Cerebellar nuclear complex (tissue), 1 donor: Measurements from ENCODE around the gene TOLLIP.
"Not testable (repeated sequence)": the region's sequence is repeated elsewhere in the genome, so short reads cannot be mapped to it uniquely, and the experiment has no call there.

Experiments used
- DNase-seq, 2 experiments: peaks; one replicate each; lab custom pipeline; 2025; lab: John Stamatoyannopoulos, UW

Gene TOLLIP

GRCh38 chr11:1343391-1344055, 34.1 kb upstream of the TOLLIP start:
- no peak for DNase-seq

GRCh38 chr11:1342946-1343345, 33.5 kb upstream of the TOLLIP start:
- no peak for DNase-seq

GRCh38 chr11:1341928-1342524, 32.6 kb upstream of the TOLLIP start:
- DNase-seq = no peak

DNA sequence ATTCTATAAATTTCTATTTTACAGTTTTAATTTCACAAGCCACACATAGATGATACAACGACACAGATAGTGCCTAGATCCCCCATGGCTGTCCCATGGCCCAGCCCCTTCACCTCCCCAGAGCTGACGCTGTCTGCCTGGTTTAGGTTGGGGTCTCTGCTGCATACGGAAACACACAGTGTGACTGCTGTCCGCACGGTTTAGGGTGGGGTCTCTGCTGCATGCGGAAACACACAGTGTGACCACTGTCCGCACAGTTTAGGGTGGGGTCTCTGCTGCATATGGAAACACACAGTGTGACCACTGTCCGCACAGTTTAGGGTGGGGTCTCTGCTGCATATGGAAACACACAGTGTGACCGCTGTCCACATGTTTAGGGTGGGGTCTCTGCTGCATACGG, 31.8 kb upstream of the TOLLIP start:
- DNase-seq = not testable (repeated sequence)

GRCh38 chr11:1340111-1340510, 30.7 kb upstream of the TOLLIP start:
- DNase-seq = no peak

DNA sequence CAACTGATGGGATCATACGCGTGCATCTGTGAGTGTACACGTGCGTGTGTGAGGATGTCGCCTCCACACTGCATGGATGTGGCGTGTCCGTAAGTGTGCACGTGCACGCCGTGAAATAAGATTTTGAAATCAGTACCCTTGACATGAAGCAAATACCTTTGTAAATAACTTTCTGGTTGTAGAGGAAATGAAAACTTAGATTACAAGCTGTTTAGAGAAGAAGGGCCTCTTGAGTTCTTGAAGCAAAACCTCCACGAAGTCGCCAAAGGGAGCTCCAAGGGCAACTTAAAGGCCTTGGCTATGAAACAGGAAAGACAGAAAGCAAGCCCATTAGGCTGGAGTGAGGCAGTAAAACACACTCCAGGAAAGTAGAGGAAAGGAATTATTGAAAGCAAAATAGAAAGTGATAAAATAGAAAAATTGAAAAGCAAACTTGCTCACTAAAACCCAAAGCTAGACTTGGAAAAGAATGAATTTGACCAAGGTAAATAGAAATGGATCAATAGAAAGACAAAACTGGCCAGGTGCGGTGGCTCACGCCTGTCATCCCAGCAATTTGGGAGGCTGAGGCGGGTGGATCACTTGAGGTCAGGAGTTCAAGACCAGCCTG, 29.7 kb upstream of the TOLLIP start:
- DNase-seq = no peak

- no peak for DNase-seq
Observed at GRCh38 chr11:1338201-1339065, 29.0 kb upstream of the TOLLIP start.

GRCh38 chr11:1337647-1338007, 28.2 kb upstream of the TOLLIP start:
- no peak for DNase-seq

GRCh38 chr11:1336836-1337646, 27.6 kb upstream of the TOLLIP start:
- no peak for DNase-seq

GRCh38 chr11:1335811-1336761, 26.7 kb upstream of the TOLLIP start:
- no peak for DNase-seq

DNA sequence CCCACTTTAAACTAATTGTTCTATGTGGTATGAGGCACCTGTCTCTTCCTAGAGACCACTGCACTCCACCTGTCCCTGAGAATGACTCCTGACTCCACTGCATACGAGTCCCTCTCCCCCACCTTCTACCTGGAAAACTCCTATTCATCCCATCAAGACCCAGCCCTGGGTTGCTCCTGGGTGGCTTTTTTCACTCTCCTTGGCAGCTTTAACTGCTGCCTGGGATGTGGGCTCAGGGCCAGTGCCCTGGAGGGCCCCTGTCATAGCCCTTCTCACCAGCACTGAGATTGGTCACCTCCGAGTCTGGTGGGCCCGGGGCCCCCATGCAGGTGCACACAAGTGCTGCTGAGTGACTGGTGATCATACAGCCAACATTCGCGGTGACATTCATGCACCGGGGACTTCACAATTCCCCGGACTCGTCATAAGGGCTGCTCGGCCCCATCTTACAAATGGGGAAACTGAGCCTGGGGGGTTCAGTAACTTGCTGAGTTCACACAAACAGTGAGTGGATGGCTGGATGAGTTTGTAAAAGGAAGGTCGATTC, 25.9 kb upstream of the TOLLIP start:
- no peak for DNase-seq

GRCh38 chr11:1333860-1334259, 24.4 kb upstream of the TOLLIP start:
- no peak for DNase-seq

GRCh38 chr11:1333091-1333772, 23.8 kb upstream of the TOLLIP start:
- DNase-seq = no peak

DNA sequence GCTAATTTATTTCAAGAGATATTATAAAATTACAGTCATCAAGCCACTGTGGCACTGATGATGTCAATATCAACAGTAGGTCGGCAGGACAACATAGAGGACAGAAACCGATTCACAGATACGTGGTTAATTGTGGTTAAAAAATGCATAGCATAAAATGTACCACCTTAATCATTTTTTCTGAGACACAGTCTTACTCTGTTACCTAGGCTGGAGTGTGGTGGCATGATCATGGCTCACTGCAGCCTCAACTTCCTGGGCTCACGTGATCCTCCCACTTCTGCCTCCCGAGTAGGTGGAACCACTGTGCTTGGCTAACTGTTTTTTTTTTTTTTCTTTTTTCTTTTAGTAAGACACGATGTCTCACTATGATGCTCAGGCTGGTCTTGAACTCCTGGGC, 21.0 kb upstream of the TOLLIP start:
- no peak for DNase-seq

DNA sequence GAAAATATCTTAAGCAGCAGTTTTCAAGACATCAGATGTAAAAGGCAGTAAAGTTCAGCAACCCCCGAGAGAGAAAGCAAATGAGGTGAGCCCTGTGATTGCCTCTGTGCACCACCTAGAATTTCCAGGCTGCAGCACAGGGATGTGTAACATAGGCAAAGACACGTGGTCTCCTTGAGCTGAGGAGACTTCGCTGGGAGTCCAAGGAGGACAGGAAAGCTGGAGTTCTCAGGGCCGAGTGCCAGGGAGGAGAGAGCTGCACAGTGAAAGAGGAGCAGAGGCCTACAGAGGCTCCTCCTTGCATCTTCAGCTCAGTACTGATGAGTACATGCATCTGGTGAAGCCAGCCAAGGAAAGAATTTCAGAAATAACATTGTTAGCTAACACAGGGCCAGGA, 17.6 kb upstream of the TOLLIP start:
- DNase-seq = no peak

DNA sequence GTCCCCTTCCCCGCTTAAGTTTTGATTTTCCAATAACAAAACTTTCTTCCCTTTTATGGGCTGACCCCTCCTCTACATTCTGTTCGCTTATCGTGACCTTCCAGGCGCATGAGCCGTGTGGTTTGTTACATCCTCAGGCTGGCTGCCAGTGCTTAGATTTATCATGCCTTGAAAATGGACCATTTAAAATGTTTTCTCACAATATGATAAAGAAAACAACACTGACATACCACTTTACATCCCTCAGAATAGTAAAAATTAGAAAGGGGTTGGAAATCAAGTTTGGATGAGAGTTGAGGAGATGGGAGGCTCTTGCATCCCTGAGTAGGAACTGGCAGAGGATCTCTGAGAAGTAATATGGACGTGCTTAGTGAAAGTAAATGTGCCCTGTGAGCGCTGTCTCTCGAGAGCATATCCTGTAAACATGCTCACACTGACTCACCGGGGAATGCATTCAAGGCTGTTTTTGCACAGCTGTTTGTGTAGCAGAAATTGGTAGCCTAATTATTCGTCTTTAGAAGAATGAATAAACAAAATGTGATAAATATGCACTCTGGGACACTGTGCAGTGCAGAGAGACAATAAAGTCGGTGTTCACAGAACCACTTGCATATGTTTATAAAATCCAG, 17.1 kb upstream of the TOLLIP start:
- no peak for DNase-seq

DNA sequence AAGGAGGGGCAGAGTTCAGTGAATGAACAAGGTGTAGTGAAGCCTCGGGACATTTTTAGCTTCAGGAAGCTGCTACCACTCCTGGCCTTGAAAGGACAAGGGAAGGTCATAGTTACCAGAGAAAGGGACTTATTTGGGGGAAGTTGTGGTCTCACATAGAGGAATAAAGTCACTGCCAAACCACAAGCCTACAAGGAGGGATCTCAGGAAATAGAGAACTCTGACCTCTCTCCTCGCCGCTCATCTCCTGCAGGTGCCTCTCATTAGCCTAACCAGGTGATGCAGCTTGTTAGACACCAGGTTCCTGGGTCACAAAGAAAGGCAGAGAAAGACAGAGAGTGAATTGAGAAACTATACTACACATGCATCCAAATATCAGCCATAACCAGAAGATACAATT, 14.3 kb upstream of the TOLLIP start:
- no peak for DNase-seq

- DNase-seq = no peak
Observed at GRCh38 chr11:1317993-1318392, 8.6 kb upstream of the TOLLIP start.

- no peak for DNase-seq
Observed at GRCh38 chr11:1317432-1317831, 8.0 kb upstream of the TOLLIP start.
